NCI-H345 (cell line): ENCODE results near the gene CSNK2A1.

Experiments
- DNase-seq: peaks from one replicate; lab custom pipeline; 2025; lab: John Stamatoyannopoulos, UW

The CSNK2A1 gene

DNA sequence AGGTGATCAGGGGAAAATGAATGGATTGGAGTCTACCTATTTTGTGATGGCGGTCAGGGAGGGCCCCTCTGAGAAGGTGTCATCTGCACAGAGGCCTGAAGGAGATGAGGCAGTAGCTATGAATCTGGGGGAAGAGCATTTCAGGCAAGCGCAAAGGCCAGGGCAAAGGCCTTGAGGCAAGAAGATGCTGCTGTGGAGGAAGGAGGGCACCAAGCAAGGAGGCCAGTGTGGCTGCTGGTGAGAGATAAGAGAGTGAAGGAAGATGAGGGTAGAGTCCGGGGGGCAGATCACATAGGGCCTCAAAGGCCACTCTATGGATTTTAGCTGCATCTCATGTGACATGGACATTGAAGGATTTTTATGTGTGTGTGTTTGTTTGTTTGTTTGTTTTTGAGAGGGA lies 20.6 kb upstream of the CSNK2A1 start:
- DNase-seq = no peak

GRCh38 chr20:563187-563586 lies 19.6 kb upstream of the CSNK2A1 start:
- no peak for DNase-seq

GRCh38 chr20:562232-562897 lies 18.8 kb upstream of the CSNK2A1 start:
- no peak for DNase-seq

DNA sequence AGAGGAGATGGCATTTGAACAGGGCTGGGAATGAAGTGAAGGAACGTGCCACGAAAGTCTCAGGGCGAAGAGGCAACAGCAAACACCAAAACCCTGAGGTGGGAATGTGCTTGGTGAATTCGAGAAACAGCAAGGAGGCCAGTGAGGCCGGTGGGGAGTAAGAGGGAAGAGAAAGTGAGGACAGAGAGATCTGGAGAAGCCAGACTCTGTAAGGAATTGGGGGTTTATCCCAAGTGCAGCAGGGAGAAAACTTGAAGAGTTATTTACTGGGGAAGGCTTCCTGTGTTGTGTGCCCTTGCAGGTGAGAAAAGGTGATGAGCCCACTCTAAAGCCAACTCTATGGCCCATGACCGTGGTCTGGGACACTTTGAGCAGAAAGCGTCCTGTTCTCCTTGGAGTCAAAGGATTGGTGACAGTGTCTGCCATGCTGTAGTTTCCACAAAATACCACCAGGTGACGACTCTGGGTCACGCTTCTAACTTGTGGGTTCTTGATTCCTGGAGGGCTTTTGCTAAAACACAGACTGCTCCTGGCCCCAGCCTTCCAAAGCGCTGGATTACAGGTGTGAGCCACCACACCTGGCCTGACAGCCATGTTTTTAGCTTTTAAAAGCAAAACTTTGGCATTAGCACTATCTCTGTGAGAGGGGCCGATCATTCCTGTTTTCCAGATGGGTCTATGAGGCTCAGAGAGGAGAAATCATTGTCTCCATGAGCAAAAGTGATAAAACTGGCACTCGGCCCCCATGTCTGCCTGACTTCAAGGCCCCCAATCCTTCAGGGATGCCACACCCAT lies 18.0 kb upstream of the CSNK2A1 start:
- DNase-seq = peak; percentile 73

DNA sequence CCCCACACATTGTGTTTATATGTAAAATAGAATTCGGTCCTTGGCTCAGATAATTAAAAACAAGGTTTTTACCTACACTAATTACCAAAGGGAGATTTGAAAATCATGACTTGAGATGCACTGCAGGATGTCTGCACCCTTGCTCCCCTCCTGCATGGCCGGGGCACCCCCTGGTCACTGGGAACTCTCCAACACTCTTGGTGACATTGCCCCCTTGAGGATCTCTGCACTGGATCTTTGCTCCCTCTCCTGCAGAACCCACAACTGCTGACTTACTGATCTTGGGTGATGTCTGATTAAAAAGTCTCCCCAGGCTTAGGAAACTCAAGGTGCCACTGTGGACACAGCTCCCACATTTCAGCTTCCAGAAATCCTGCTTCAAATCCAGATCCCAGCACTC lies 17.1 kb upstream of the CSNK2A1 start:
- DNase-seq = no peak

- DNase-seq = no peak
Measured at GRCh38 chr20:558117-558516, 14.5 kb upstream of the CSNK2A1 start.

- no peak for DNase-seq
Measured at GRCh38 chr20:556984-557383, 13.4 kb upstream of the CSNK2A1 start.

DNA sequence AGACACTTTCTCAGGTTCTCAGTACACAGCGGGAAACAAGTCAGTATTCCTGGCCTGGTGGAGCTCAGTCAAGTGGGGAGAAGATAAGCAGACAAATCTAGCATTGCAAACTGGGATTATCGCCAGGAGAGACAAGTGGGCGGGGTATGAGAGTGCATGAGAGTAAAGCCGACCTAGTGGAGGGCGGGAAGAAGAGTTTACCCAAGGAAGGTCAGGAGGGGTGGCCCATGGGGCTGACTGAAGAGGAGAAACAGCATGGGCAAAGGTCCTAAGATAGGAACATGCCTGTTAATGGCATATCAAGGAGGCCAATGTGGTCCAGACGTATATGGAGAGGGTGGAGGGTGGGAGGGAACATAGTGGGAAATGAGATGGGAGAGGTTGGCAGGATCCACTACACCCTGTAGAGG lies 12.4 kb upstream of the CSNK2A1 start:
- DNase-seq = peak; percentile 62

DNA sequence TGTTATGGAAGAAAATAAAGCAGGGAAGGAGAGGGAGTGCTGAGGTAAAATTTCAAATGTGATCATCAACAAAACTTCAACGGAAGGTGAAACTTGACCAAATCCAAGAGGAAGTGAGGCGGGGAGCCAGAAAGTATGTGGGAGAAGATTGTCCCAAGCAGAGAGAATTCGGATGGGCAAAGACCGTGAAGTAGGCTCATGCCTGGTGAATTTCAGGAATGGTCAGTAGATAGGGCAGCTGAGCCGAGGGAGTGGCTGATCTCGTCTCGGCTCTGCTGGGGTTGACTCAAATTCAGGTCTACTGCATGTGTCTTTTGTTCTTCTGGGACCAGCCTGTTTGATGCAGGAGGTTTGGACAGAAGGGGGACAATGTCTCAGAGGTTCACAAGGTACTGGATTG lies 7.0 kb upstream of the CSNK2A1 start:
- no peak for DNase-seq

DNA sequence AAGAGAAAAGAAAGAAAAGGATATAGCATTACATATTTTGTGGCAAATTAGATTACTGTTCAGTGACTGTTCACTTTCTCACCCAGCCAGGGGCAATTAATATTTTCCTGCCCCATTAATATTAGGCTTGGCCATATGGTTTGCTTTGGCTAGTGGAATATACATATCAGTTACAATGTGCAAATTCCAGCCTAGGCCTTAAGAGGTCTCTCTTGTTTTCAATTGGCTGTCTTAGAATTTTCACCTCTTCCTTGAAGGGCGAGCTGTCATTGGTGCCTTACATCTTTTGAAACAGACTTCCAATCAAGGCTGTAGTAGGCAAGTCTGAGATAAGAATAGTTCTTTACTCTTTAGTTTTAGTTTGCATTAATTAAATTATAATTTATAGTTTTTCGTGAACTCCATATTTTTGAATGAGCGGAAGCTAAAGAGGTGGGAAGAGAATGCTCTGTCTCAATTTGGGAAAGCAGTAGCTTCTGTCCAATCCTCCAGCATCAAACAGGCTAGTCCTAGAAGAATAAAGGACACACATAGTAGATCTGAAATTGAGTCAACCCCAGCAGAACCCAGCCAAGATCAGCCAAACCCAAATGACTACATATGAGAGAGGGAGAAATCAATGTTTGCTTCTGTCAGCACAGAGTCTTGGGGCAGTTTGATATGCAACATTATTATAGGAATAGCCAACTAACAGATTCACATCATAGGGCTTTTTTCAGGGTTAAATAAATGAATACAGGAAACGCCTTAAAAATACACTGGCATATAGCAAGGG lies 6.3 kb upstream of the CSNK2A1 start:
- no peak for DNase-seq

DNA sequence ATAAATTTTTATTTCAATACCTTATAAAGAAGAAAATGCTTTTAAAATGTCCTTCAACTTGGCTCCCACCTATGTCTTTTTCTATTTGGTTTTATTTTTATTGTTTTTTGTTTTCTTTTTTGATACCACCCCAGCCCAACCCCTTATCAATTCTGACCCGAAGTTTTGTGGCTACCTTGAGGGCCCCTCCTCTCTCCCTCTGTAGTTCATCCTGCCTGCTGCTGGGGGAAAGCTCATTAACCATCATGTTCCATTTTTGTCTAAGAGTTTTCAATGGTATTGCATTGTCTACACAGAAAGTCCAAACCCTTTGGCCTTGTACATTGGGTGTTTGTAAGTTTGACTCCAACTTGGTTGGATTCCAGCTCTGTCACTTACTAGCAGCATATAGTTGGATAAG lies 5.3 kb upstream of the CSNK2A1 start:
- no peak for DNase-seq

DNA sequence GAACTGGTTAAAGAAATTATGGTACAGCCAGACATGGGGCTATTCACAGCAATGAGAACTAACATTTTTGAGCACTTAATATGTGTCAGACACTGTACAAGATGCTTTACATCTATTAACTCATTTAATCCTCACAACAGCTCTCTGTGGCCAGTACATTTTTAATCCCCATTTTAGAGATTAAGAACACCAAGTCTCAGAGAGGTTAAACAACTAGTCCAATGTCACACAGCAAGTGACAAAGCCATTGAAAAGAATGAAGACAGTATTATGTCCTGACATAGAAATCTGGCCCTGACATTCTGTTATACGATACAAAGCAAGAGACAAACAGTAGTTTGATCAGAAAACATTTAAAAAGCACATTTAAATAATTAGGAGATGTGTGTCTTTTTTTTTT lies 3.8 kb upstream of the CSNK2A1 start:
- DNase-seq = no peak

GRCh38 chr20:546353-546752 lies 2.8 kb upstream of the CSNK2A1 start:
- DNase-seq = no peak

DNA sequence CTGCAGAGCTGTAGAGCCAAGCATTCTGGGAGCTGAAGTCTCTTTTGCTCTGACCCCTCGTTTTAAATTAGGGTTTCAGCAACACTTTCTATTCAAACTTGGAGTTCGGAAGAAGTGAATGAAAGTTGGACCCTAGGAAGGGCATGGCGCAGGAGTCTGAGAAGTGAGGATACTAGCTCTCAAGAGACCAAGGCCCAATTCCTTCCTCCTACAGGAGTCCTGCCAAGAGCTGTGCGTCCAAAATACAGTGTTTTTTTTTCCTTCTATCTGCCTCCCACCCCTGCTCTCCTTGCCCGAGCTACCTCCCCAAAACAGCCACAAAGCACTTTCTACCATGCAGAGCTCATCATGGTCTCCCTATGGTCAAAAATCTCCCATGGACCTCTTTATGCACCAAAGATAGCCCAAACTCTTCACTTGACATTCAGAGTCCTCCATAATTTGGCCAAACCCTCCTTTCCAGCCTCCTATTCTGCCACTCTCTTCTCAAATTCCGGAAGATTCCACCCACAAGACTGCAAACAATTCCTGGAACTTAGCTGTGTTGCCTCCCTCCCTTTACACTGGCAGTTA lies 649 bp upstream of the CSNK2A1 start:
- no peak for DNase-seq

GRCh38 chr20:542777-543368 lies 717 bp downstream of the CSNK2A1 start:
- peak; percentile 29 for DNase-seq

DNA sequence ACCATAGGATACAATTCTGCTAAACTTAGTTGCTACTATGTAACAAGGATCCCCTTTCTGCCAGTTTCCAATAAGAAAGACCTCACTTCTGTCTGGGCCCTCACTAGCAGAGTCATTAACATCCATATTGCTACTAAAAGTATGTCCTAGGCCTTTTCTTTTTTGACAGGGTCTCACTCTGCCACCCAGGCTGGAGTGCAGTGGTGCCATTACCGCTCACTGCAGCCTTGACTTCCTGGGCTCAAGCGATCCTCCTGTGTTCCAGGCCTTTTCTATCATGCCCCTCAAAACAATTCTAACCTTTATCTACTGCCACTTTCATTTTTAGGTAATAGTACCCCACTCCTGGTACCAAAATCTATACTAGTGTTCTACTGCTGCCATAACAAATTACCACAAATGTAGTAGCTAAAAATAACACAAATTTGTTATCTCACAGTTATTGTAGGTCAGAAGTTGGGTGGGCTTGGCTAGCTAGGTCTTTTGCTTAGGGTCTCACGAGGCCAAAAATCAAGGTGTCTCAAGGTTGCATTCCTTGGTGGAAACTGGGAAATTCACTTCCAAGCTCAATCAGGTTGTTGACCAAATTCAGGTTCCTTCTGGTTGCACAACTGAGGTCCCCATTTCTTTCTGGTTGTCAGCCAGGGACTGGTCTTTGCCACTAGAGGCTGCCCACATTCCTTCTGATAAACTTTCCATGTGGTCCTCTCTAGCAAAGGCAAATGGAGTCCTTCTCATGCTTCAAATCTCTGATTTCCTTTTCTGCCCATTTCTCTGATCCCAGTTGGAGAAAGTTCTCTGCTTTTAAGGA lies 3.0 kb downstream of the CSNK2A1 start:
- DNase-seq = no peak

DNA sequence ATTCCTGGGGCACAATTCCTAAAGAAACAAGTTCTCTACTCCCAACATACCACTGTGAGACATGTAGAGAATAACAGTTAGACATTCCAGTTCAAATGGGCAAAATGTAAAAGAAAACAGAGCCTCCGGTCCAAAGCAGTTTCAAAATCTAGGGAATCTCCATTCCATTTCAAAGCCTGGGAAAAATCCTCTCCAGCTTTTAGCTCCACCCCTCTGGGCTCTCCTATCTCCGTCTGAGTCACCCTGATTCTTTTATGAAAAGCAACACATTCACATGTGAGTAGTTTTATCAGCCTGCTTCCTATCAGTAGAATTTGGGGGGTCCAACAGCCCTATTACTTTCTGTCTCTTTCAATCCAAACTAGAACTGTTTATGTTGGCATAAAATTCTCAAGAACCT lies 3.7 kb downstream of the CSNK2A1 start:
- no peak for DNase-seq

DNA sequence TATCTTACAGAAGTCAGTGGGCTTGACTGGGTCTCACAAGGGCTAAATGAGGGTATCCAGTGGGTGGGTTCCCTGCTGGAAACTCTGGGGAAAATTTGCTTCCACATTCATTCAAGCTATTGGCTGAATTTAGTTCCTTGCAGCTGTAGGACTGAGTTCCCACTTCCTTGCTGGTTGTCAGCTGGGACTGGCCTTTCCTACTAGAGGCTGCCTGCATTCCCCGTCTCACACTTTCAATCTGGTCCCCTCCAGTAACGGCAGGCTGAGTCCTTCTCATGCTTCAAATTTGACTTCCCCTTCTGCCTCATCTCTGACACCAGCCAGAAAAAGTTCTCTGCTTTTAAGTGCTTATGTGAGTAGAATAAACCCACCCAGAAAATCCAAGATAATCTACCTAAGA lies 4.4 kb downstream of the CSNK2A1 start:
- DNase-seq = no peak

- no peak for DNase-seq
Measured at GRCh38 chr20:537983-538382, 5.6 kb downstream of the CSNK2A1 start.

DNA sequence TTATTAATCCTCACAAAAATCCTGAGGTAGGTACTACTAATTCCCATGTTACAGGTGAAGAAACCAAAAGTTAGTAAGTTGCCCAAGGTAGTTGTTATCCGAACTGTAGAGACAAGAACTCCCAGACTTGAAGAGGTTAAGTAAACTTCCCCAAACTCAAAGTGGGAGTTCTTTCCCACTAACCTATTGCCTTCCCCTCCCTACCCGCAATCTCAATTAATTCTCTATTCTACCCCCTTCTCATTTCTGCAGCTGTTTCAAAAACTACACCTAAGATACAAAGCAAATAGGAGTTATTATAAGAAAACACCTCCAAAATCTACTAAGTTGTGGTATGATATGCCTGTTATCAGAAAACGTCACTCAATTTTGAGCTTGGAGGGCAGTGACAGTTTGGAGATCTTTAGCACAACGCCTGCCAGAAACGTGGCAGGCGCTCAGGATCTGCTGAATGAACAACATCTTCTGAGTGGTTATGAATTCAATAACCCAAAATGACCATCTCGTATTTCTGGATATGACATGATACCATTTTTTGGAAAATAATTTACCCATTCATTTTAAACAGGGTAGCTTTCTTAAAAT lies 7.1 kb downstream of the CSNK2A1 start:
- DNase-seq = no peak

DNA sequence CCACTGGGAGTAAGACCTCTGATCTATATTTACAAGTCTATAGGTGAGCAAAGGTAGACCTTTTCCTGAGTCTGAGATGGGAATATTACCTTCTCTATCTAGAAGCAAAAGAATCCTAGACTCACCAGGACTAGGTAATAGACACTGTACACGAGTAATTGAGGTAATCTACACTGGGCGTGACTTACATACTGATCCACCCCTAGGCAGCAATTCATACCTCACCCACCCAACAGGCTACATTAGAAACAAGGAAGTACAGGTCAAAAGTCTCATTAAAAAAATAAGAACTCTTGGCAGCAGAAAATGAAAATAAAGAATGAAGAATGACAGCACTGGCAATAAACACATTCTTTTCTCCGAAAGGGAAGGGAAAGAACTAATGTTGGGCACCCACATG lies 7.6 kb downstream of the CSNK2A1 start:
- DNase-seq = no peak
